Trophoblast cell (in vitro differentiated cells and primary cell): ENCODE data around the gene VEPH1.
A peak's percentile ranks its signal among the peaks of the same experiment; 100 is the strongest.

Experiments used
- DNase-seq, 2 donors: peaks; one replicate each; pipeline ENCODE4 v3.0.0-alpha.2; 2016
- H2AFZ ChIP-seq: 2 replicates; pipeline ENCODE4 v1.6.1; 2013; ENCODE audit warnings: low read length, moderate library complexity, mild to moderate bottlenecking; ENCODE audit not compliant: insufficient read depth, poor library complexity
- H2AK5ac ChIP-seq: 2 replicates; pipeline ENCODE4 v1.6.1; 2013; ENCODE audit warnings: mild to moderate bottlenecking, low read length
- H2BK120ac ChIP-seq: 2 replicates; pipeline ENCODE4 v1.6.1; 2013; ENCODE audit warnings: low read length, mild to moderate bottlenecking, moderate library complexity; ENCODE audit not compliant: insufficient read depth, poor library complexity
- H2BK12ac ChIP-seq: 2 replicates; pipeline ENCODE4 v1.6.1; 2013; ENCODE audit warnings: mild to moderate bottlenecking, low read length, moderate library complexity
- H2BK5ac ChIP-seq: 2 replicates; pipeline ENCODE4 v1.6.1; 2013; ENCODE audit warnings: low read length, low read depth, moderate library complexity, mild to moderate bottlenecking; ENCODE audit not compliant: poor library complexity
- H3K14ac ChIP-seq: 2 replicates; pipeline ENCODE4 v1.6.1; 2013; ENCODE audit warnings: mild to moderate bottlenecking, low read length
- H3K18ac ChIP-seq: 2 replicates; pipeline ENCODE4 v1.6.1; 2013; ENCODE audit warnings: mild to moderate bottlenecking, low read length
- H3K23ac ChIP-seq: 2 replicates; pipeline ENCODE4 v1.6.1; 2013; ENCODE audit warnings: low read length
- H3K27ac ChIP-seq: 2 replicates; pipeline ENCODE4 v1.5.1; 2013; ENCODE audit warnings: low read depth, mild to moderate bottlenecking, inconsistent platforms, low read length, moderate library complexity
- H3K27me3 ChIP-seq: 2 replicates; pipeline ENCODE4 v1.6.1; 2013; ENCODE audit warnings: inconsistent platforms, mild to moderate bottlenecking, low read length, moderate library complexity; ENCODE audit not compliant: insufficient read depth
- H3K36me3 ChIP-seq, 2 experiments: 1 replicate in 1 of 2; 2 replicates in 1 of 2; pipeline ENCODE4 v1.6.1; 2013; ENCODE audit warnings: low read length in 2 of 2, mild to moderate bottlenecking in 2 of 2, moderate library complexity in 1 of 2; ENCODE audit not compliant: insufficient read depth in 2 of 2, control insufficient read depth in 1 of 2
- H3K4ac ChIP-seq: 2 replicates; pipeline ENCODE4 v1.6.1; 2013; ENCODE audit warnings: low read depth, mild to moderate bottlenecking, low read length, moderate library complexity
- H3K4me1 ChIP-seq, 2 experiments: 1 replicate in 1 of 2; 2 replicates in 1 of 2; pipeline ENCODE4 v1.6.1; 2013; ENCODE audit warnings: low read length in 2 of 2, mild to moderate bottlenecking in 2 of 2, moderate library complexity in 1 of 2; ENCODE audit not compliant: insufficient read depth in 2 of 2, control insufficient read depth in 1 of 2
- H3K4me2 ChIP-seq: 2 replicates; pipeline ENCODE4 v1.6.1; 2013; ENCODE audit warnings: inconsistent platforms, mild to moderate bottlenecking, low read length, moderate library complexity
- H3K4me3 ChIP-seq: 2 replicates; pipeline ENCODE4 v1.5.1; 2013; ENCODE audit warnings: mild to moderate bottlenecking, low read depth, low read length, inconsistent platforms
- H3K79me1 ChIP-seq: one replicate; pipeline ENCODE4 v1.6.1; 2013; ENCODE audit warnings: low read length
- H3K79me2 ChIP-seq: 2 replicates; pipeline ENCODE4 v1.6.1; 2013; ENCODE audit warnings: low read length, mild to moderate bottlenecking; ENCODE audit not compliant: control insufficient read depth, insufficient read depth, poor library complexity
- H3K9ac ChIP-seq: 2 replicates; pipeline ENCODE4 v1.6.1; 2013; ENCODE audit warnings: mild to moderate bottlenecking, low read length
- H3K9me3 ChIP-seq: 2 replicates; pipeline ENCODE4 v1.6.1; 2013; ENCODE audit warnings: low read depth, mild to moderate bottlenecking, control low read depth, inconsistent platforms, low read length; ENCODE audit not compliant: insufficient read depth
- H4K12ac ChIP-seq: 2 replicates; pipeline ENCODE4 v1.6.1; 2013; ENCODE audit warnings: low read depth, mild to moderate bottlenecking, low read length, moderate library complexity
- H4K8ac ChIP-seq: 2 replicates; pipeline ENCODE4 v1.6.1; 2013; ENCODE audit warnings: low read depth, mild to moderate bottlenecking, low read length, moderate library complexity
- H4K91ac ChIP-seq: one replicate; pipeline ENCODE4 v1.6.1; 2013; ENCODE audit warnings: low read depth, mild to moderate bottlenecking, low read length, moderate library complexity
- WGBS: extraction: QIAGEN DNeasy Blood & Tissue Kit; methylation state at CpG from one replicate; pipeline ENCODE4 v1.1.7; 2013; ENCODE audit warnings: missing lambda C conversion rate; ENCODE audit not compliant: insufficient read length, insufficient coverage; ENCODE audit errors: extremely low coverage; 5-methylcytosine and 5-hydroxymethylcytosine counted together

Gene VEPH1

DNA sequence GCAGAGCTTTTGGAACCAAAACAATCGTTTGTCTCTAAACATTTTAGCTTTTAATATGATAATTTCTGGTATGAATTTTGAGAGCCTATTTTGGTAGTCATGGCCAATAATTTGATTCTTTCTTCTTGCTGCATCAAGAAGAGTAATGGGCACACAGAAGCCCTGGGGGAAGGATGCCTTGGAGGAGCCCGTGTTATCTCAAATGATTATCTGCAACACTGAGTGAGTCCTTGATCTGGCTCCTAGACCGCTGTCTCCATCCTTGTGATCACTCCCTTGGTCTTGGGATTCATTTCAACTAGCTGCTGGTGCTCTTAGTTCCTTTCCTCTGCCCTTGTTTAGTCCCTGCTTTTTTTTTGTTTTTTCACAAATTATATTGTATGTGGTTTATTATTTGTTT is 265.3 kb downstream of the VEPH1 start:
- Histone ChIP-seq H2BK5ac (no peak overlapping the region), H2BK120ac (no peak overlapping the region), H3K27me3 (no peaks in the 10 kb centered on the region), H3K36me3 (no peaks in the 10 kb centered on the region), H3K4ac (no peak overlapping the region), H3K4me1 (no peaks in the 10 kb centered on the region), H2AK5ac (no peak overlapping the region), H3K18ac (no peak overlapping the region), H2AFZ (no peak overlapping the region), H3K9me3 (no peaks in the 10 kb centered on the region), H3K14ac (no peak overlapping the region), H3K79me1 (no peaks in the 10 kb centered on the region), H4K91ac (no peak overlapping the region), H3K27ac (no peak overlapping the region), H3K23ac (no peak overlapping the region), H3K4me2 (no peak overlapping the region), H4K8ac (no peak overlapping the region), H3K4me3 (no peak overlapping the region), H3K79me2 (no peaks in the 10 kb centered on the region), H4K12ac (no peak overlapping the region), H3K9ac (no peak overlapping the region), H2BK12ac (no peak overlapping the region)
- peak; percentile 28 for DNase-seq
- no CpG with 5 or more reads among the region's 3 CpGs for WGBS

DNA sequence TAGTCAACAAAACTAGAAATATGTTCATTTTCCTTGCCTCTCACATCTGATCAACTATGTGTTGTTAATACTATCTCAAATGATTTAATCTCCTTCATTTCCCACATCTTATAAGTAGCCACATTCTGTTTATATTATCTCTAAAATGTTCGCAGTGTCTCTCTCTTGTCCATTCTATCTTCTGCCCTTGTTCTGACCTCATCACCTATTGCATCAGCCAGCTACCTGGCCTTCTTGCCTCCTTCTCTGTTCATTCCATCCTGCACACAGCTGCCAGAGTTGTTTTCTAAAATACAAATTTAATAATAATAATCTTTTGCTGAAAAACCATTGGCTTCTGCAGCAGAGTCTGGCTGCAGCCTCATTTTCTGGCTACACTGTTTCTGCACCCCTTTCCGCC is 267.9 kb downstream of the VEPH1 start:
- H3K4me2 ChIP-seq = no peak overlapping the region
- H2AK5ac ChIP-seq = no peak overlapping the region
- H3K4ac ChIP-seq = no peak overlapping the region
- H3K9me3 ChIP-seq = no peaks in the 10 kb centered on the region
- H2AFZ ChIP-seq = no peak overlapping the region
- no peak overlapping the region for H3K14ac ChIP-seq
- no peak overlapping the region for H4K91ac ChIP-seq
- H3K4me3 ChIP-seq = no peak overlapping the region
- H2BK12ac ChIP-seq = no peak overlapping the region
- no peak overlapping the region for H2BK120ac ChIP-seq
- no peaks in the 10 kb centered on the region for H3K79me1 ChIP-seq
- peak in 1 of 2 donors; percentile 24 for DNase-seq
- H3K79me2 ChIP-seq = no peaks in the 10 kb centered on the region
- no peak overlapping the region for H3K9ac ChIP-seq
- no peak overlapping the region for H3K23ac ChIP-seq
- H3K18ac ChIP-seq = no peak overlapping the region
- H3K36me3 ChIP-seq = no peaks in the 10 kb centered on the region
- no peak overlapping the region for H2BK5ac ChIP-seq
- H4K8ac ChIP-seq = no peak overlapping the region
- H3K27ac ChIP-seq = no peak overlapping the region
- WGBS = no CpG with 5 or more reads among the region's 2 CpGs
- no peaks in the 10 kb centered on the region for H3K4me1 ChIP-seq
- no peaks in the 10 kb centered on the region for H3K27me3 ChIP-seq
- no peak overlapping the region for H4K12ac ChIP-seq

DNA sequence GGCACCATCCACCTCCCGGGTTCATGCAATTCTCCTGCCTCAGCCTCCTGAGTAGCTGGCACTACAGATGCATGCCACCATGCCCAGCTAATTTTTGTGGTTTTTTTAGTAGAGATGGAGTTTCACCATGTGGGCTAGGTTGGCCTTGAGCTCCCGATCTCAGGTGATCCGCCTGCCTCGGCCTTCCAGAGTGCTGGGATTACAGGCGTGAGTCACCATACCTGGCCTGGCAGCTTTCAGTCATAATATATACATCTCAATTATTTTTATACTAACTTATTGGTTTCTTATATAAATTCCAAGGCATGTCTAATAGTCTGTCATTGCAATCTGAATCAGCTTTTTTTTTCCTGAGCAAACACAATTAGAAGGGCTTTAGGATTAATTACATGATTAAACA is 269.3 kb downstream of the VEPH1 start:
- no peaks in the 10 kb centered on the region for H3K79me1 ChIP-seq
- no peak for DNase-seq
- H2BK120ac ChIP-seq = no peak overlapping the region
- H3K9me3 ChIP-seq = no peaks in the 10 kb centered on the region
- no peak overlapping the region for H4K12ac ChIP-seq
- no peak overlapping the region for H4K91ac ChIP-seq
- H3K36me3 ChIP-seq = no peaks in the 10 kb centered on the region
- WGBS = no CpG with 5 or more reads among the region's 5 CpGs
- H3K18ac ChIP-seq = no peak overlapping the region
- no peak overlapping the region for H3K14ac ChIP-seq
- H3K4me3 ChIP-seq = no peak overlapping the region
- no peak overlapping the region for H4K8ac ChIP-seq
- H3K23ac ChIP-seq = no peak overlapping the region
- H3K79me2 ChIP-seq = no peaks in the 10 kb centered on the region
- no peak overlapping the region for H2BK12ac ChIP-seq
- H3K4me1 ChIP-seq = no peaks in the 10 kb centered on the region
- H3K27me3 ChIP-seq = no peaks in the 10 kb centered on the region
- no peak overlapping the region for H2AFZ ChIP-seq
- no peak overlapping the region for H2BK5ac ChIP-seq
- H3K4me2 ChIP-seq = no peak overlapping the region
- H3K4ac ChIP-seq = no peak overlapping the region
- H3K9ac ChIP-seq = no peak overlapping the region
- no peak overlapping the region for H2AK5ac ChIP-seq
- no peak overlapping the region for H3K27ac ChIP-seq

DNA sequence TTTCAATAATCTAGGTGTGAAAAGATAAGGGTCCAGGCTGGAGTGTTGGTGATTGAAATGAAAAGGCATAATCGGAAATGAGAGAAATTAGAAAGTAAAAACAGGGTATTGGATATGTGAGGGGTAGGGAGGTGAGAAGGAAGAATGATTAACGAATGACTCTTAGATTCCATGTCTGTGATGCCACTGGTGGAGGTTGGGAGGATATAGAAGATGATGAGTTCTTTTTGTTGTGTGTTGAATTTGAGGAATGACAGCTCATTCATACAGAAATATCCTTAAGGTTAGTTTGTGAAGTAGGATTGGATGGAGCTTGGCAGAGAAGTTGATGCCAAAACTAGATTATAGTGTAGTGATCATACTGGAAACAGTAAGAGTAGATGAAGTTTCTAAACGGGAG is 271.1 kb downstream of the VEPH1 start:
- H4K91ac ChIP-seq = no peak overlapping the region
- no peak overlapping the region for H3K4ac ChIP-seq
- H3K4me1 ChIP-seq = no peaks in the 10 kb centered on the region
- no peak for DNase-seq
- H3K9ac ChIP-seq = no peak overlapping the region
- H3K4me2 ChIP-seq = no peak overlapping the region
- H3K27ac ChIP-seq = no peak overlapping the region
- no peak overlapping the region for H2BK5ac ChIP-seq
- no peak overlapping the region for H3K14ac ChIP-seq
- H3K79me2 ChIP-seq = no peaks in the 10 kb centered on the region
- H3K23ac ChIP-seq = no peak overlapping the region
- no peak overlapping the region for H3K4me3 ChIP-seq
- H3K9me3 ChIP-seq = no peaks in the 10 kb centered on the region
- 100% methylated on average over 2 of the region's 3 CpGs for WGBS
- H4K12ac ChIP-seq = no peak overlapping the region
- no peaks in the 10 kb centered on the region for H3K36me3 ChIP-seq
- no peak overlapping the region for H2BK12ac ChIP-seq
- H2AK5ac ChIP-seq = no peak overlapping the region
- H3K27me3 ChIP-seq = no peaks in the 10 kb centered on the region
- no peaks in the 10 kb centered on the region for H3K79me1 ChIP-seq
- no peak overlapping the region for H2BK120ac ChIP-seq
- no peak overlapping the region for H2AFZ ChIP-seq
- no peak overlapping the region for H4K8ac ChIP-seq
- no peak overlapping the region for H3K18ac ChIP-seq
